ENCODE data around the gene XIAP.
"Not testable (repeated sequence)": the region's sequence is repeated elsewhere in the genome, so short reads cannot be mapped to it uniquely, and the experiment has no call there.

Gene XIAP

DNA sequence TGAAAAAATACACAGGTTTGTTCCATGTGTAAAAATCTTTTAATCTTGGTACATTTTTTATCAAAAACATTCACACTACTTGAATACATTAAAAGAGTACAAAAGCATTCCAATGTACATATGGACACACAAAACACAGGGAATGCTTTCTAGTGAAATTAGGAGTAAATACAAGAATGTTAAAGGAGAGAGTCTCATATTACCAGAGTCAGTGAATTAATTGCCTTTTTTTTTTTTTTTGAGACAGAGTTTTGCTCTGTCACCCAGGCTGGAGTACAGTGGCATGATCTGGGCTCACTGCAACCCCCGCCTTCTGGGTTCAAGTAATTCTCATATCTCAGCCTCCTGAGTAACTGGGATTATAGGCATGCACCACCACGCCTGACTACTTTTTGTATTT is 17.0 kb downstream of the XIAP start:
- Histone ChIP-seq H3K4me1 (ENCODE audit: control insufficient read depth in 1 of 2, insufficient read depth in 2 of 2, low read length in 2 of 2) (peaks cover 0 to 13% of the 10 kb centered on the region in 2 donors), H3K9me3 (ENCODE audit: control insufficient read depth in 1 of 2, low read length in 2 of 2) (no peaks in the 10 kb centered on the region), H3K27me3 (ENCODE audit: low read depth, low read length) (no peaks in the 10 kb centered on the region), H3K4me3 (ENCODE audit: low read depth in 1 of 2, low read length in 2 of 2) (no peak overlapping the region), H3K27ac (ENCODE audit: low read length) (no peak overlapping the region), H3K36me3 (ENCODE audit: control insufficient read depth in 1 of 2, insufficient read depth in 2 of 2, low read length in 2 of 2) (no peaks in the 10 kb centered on the region)

DNA sequence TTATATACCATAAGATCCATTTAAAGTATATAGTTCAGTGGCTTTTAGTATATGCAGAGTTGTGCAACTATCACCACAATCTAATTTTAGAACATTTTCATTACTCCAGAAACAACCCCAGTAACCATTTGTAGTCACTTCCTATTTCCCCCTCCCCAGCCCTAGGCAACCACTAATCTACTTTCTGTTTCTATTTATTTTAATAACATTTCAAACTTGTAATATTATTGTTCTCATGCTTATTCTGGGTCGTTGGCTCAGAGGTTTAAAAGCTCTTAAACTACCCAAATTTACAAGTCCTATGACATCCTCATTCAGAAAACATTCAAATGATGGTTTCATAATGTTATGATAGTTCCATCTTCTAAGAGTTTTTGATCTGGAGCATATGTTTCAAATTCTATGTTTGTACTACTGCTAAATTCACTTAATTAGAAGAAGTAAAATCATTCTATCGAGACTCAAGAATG is 18.4 kb downstream of the XIAP start:
- peaks cover 0 to 13% of the 10 kb centered on the region in 2 donors for H3K4me1 ChIP-seq (ENCODE audit: control insufficient read depth in 1 of 2, insufficient read depth in 2 of 2, low read length in 2 of 2)
- no peaks in the 10 kb centered on the region for H3K27me3 ChIP-seq (ENCODE audit: low read depth, low read length)

GRCh38 chrX:123881330-123881729 is 21.5 kb downstream of the XIAP start:
- Histone ChIP-seq H3K27ac (ENCODE audit: low read length) (no peak overlapping the region), H3K4me3 (ENCODE audit: low read depth in 1 of 2, low read length in 2 of 2) (no peak overlapping the region), H3K27me3 (ENCODE audit: low read depth, low read length) (no peaks in the 10 kb centered on the region), H3K36me3 (ENCODE audit: control insufficient read depth in 1 of 2, insufficient read depth in 2 of 2, low read length in 2 of 2) (peaks cover 0 to 8% of the 10 kb centered on the region in 2 donors), H3K9me3 (ENCODE audit: control insufficient read depth in 1 of 2, low read length in 2 of 2) (no peaks in the 10 kb centered on the region), H3K4me1 (ENCODE audit: control insufficient read depth in 1 of 2, insufficient read depth in 2 of 2, low read length in 2 of 2) (peaks cover 0 to 11% of the 10 kb centered on the region in 2 donors)

More for the DNA sequence above, 18.4 kb downstream of the XIAP start:
- Histone ChIP-seq H3K9me3 (ENCODE audit: control insufficient read depth in 1 of 2, low read length in 2 of 2) (no peaks in the 10 kb centered on the region), H3K36me3 (ENCODE audit: control insufficient read depth in 1 of 2, insufficient read depth in 2 of 2, low read length in 2 of 2) (no peaks in the 10 kb centered on the region), H3K4me3 (ENCODE audit: low read depth in 1 of 2, low read length in 2 of 2) (peak overlapping the region in 1 of 2 donors; percentile 5), H3K27ac (ENCODE audit: low read length) (no peak overlapping the region)

DNA sequence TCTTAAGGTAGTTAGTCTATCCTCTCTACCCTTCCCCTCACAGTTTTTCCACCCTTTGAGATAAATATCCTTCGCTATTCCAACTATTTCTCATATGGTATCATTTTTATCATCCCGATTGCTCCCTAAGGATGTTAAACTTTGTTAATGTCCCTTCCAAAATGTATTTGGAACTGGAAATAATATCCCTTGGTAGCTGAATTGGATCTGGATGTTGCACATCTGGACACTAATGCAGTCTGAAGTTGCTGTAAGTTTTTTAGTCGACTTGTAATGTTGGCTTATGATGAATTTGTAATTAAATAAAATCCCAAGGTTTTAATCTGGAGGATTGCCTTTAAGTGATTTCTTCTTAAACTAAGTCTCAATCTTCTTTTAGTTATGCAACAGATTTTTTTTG is 22.5 kb downstream of the XIAP start:
- Histone ChIP-seq H3K27ac (ENCODE audit: low read length) (no peak overlapping the region), H3K4me1 (ENCODE audit: control insufficient read depth in 1 of 2, insufficient read depth in 2 of 2, low read length in 2 of 2) (peaks cover 0 to 5% of the 10 kb centered on the region in 2 donors), H3K9me3 (ENCODE audit: control insufficient read depth in 1 of 2, low read length in 2 of 2) (no peaks in the 10 kb centered on the region), H3K27me3 (ENCODE audit: low read depth, low read length) (no peaks in the 10 kb centered on the region), H3K36me3 (ENCODE audit: control insufficient read depth in 1 of 2, insufficient read depth in 2 of 2, low read length in 2 of 2) (peaks cover 0 to 8% of the 10 kb centered on the region in 2 donors), H3K4me3 (ENCODE audit: low read depth in 1 of 2, low read length in 2 of 2) (no peak overlapping the region)

DNA sequence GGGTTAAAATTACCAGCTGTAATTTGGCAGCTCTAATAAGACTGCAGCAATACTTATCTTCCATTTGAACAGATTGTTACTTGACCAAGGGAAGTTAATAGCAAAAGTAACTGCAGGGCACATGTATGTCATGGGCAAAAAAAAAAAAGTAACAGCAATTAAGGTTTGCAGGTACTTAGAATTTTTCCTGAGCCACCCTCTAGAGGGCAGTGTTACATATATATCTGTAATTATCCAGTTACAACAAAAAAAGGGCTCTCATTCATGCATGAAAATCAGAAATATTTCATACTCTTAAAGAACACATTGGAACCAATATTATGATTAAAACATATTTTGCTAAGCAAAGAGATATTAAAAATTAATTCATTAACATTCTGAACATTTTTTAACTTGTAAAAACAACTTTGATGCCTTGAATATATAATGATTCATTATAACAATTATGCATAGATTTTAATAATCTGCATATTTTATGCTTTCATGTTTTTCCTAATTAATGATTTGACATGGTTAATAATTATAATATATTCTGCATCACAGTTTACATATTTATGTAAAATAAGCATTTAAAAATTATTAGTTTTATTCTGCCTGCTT is 25.1 kb downstream of the XIAP start:
- Histone ChIP-seq H3K4me1 (ENCODE audit: control insufficient read depth in 1 of 2, insufficient read depth in 2 of 2, low read length in 2 of 2) (no peaks in the 10 kb centered on the region), H3K27ac (ENCODE audit: low read length) (no peak overlapping the region), H3K36me3 (ENCODE audit: control insufficient read depth in 1 of 2, insufficient read depth in 2 of 2, low read length in 2 of 2) (peaks cover 0 to 8% of the 10 kb centered on the region in 2 donors), H3K9me3 (ENCODE audit: control insufficient read depth in 1 of 2, low read length in 2 of 2) (no peaks in the 10 kb centered on the region), H3K4me3 (ENCODE audit: low read depth in 1 of 2, low read length in 2 of 2) (no peak overlapping the region), H3K27me3 (ENCODE audit: low read depth, low read length) (no peaks in the 10 kb centered on the region)

DNA sequence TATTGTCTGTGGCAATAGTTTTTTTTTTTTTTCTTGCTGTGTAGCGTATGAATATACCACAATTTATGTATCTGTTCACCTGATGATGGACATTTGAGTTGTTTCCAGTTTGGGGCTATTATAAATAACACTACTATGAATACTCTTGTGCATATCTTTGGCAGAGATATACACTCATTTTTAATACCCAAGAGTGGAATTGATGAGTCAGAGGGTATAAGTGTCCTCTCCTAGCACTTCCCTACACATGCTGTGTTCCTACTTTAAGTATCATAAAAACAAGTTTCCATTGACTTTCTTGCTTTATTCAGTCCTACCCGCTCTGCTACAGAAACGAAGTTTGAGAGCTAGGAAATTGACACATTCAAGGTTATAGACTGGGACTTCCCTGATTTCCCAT is 39.8 kb downstream of the XIAP start:
- Histone ChIP-seq H3K4me1 (ENCODE audit: control insufficient read depth in 1 of 2, insufficient read depth in 2 of 2, low read length in 2 of 2) (no peaks in the 10 kb centered on the region), H3K27ac (ENCODE audit: low read length) (no peak overlapping the region), H3K27me3 (ENCODE audit: low read depth, low read length) (no peaks in the 10 kb centered on the region), H3K36me3 (ENCODE audit: control insufficient read depth in 1 of 2, insufficient read depth in 2 of 2, low read length in 2 of 2) (peaks cover 0 to 20% of the 10 kb centered on the region in 2 donors), H3K4me3 (ENCODE audit: low read depth in 1 of 2, low read length in 2 of 2) (no peak overlapping the region), H3K9me3 (ENCODE audit: control insufficient read depth in 1 of 2, low read length in 2 of 2) (no peaks in the 10 kb centered on the region)

DNA sequence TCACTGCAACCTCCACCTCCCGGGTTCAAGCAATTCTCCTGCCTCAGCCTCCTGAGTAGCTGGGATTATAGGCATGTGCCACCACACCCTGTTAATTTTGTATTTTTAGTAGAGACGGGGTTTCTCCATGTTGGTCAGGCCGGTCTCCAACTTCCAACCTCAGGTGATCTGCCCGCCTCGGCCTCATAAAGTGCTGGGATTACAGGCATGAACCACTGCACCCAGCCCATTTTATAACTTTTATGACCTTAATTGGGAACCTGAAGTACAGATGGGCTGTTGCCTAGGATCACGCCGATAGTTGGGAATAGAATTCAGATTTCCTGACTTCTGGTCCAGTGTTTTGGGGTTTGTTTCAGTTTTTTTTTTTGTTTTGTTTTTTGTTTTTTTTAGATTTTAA is 43.4 kb downstream of the XIAP start:
- not testable (repeated sequence) for H3K27me3 ChIP-seq (ENCODE audit: low read depth, low read length); H3K9me3 ChIP-seq (ENCODE audit: control insufficient read depth in 1 of 2, low read length in 2 of 2); H3K27ac ChIP-seq (ENCODE audit: low read length); H3K4me3 ChIP-seq (ENCODE audit: low read depth in 1 of 2, low read length in 2 of 2); H3K4me1 ChIP-seq (ENCODE audit: control insufficient read depth in 1 of 2, insufficient read depth in 2 of 2, low read length in 2 of 2)
- peaks cover 8 to 15% of the 10 kb centered on the region in 2 donors for H3K36me3 ChIP-seq (ENCODE audit: control insufficient read depth in 1 of 2, insufficient read depth in 2 of 2, low read length in 2 of 2)

GRCh38 chrX:123905332-123905731 is 45.5 kb downstream of the XIAP start:
- Histone ChIP-seq H3K4me3 (ENCODE audit: low read depth in 1 of 2, low read length in 2 of 2) (no peak overlapping the region), H3K27me3 (ENCODE audit: low read depth, low read length) (no peaks in the 10 kb centered on the region), H3K9me3 (ENCODE audit: control insufficient read depth in 1 of 2, low read length in 2 of 2) (no peaks in the 10 kb centered on the region), H3K4me1 (ENCODE audit: control insufficient read depth in 1 of 2, insufficient read depth in 2 of 2, low read length in 2 of 2) (no peaks in the 10 kb centered on the region), H3K36me3 (ENCODE audit: control insufficient read depth in 1 of 2, insufficient read depth in 2 of 2, low read length in 2 of 2) (peaks cover 8 to 15% of the 10 kb centered on the region in 2 donors), H3K27ac (ENCODE audit: low read length) (no peak overlapping the region)

- no peaks in the 10 kb centered on the region for H3K27me3 ChIP-seq (ENCODE audit: low read depth, low read length)
- H3K36me3 ChIP-seq (ENCODE audit: control insufficient read depth in 1 of 2, insufficient read depth in 2 of 2, low read length in 2 of 2), result peaks cover 8 to 11% of the 10 kb centered on the region in 2 donors
- H3K27ac ChIP-seq (ENCODE audit: low read length), result no peak overlapping the region
- no peak overlapping the region for H3K4me3 ChIP-seq (ENCODE audit: low read depth in 1 of 2, low read length in 2 of 2)
- H3K9me3 ChIP-seq (ENCODE audit: control insufficient read depth in 1 of 2, low read length in 2 of 2), result no peaks in the 10 kb centered on the region
- no peaks in the 10 kb centered on the region for H3K4me1 ChIP-seq (ENCODE audit: control insufficient read depth in 1 of 2, insufficient read depth in 2 of 2, low read length in 2 of 2)
Observed at GRCh38 chrX:123906557-123907316, 46.9 kb downstream of the XIAP start.

DNA sequence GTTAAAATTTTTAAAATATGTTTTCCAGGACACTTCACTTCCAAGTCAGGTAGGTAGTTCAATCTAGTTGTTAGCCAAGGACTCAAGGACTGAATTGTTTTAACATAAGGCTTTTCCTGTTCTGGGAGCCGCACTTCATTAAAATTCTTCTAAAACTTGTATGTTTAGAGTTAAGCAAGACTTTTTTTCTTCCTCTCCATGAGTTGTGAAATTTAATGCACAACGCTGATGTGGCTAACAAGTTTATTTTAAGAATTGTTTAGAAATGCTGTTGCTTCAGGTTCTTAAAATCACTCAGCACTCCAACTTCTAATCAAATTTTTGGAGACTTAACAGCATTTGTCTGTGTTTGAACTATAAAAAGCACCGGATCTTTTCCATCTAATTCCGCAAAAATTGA is 49.7 kb downstream of the XIAP start:
- peaks cover 7 to 8% of the 10 kb centered on the region in 2 donors for H3K36me3 ChIP-seq (ENCODE audit: control insufficient read depth in 1 of 2, insufficient read depth in 2 of 2, low read length in 2 of 2)
- no peak overlapping the region for H3K27ac ChIP-seq (ENCODE audit: low read length)
- no peaks in the 10 kb centered on the region for H3K9me3 ChIP-seq (ENCODE audit: control insufficient read depth in 1 of 2, low read length in 2 of 2)
- no peaks in the 10 kb centered on the region for H3K4me1 ChIP-seq (ENCODE audit: control insufficient read depth in 1 of 2, insufficient read depth in 2 of 2, low read length in 2 of 2)
- no peaks in the 10 kb centered on the region for H3K27me3 ChIP-seq (ENCODE audit: low read depth, low read length)
- no peak overlapping the region for H3K4me3 ChIP-seq (ENCODE audit: low read depth in 1 of 2, low read length in 2 of 2)

- Histone ChIP-seq H3K36me3 (ENCODE audit: control insufficient read depth in 1 of 2, insufficient read depth in 2 of 2, low read length in 2 of 2) (no peaks in the 10 kb centered on the region), H3K4me1 (ENCODE audit: control insufficient read depth in 1 of 2, insufficient read depth in 2 of 2, low read length in 2 of 2) (no peaks in the 10 kb centered on the region), H3K27ac (ENCODE audit: low read length) (no peak overlapping the region), H3K4me3 (ENCODE audit: low read depth in 1 of 2, low read length in 2 of 2) (no peak overlapping the region), H3K9me3 (ENCODE audit: control insufficient read depth in 1 of 2, low read length in 2 of 2) (no peaks in the 10 kb centered on the region), H3K27me3 (ENCODE audit: low read depth, low read length) (no peaks in the 10 kb centered on the region)
Observed at GRCh38 chrX:123917069-123917468, 57.2 kb downstream of the XIAP start.

Measured in muscle layer of duodenum (tissue), 2 donors.